ENCODE results near the gene DNAI2. TPM values are rescaled to one million over a fixed set of nuclear protein-coding genes. Genes with fewer than 3 reads are reported as not detected.

Gene DNAI2
- total and polyA plus RNA-seq, 8 donors, result not detected

DNA sequence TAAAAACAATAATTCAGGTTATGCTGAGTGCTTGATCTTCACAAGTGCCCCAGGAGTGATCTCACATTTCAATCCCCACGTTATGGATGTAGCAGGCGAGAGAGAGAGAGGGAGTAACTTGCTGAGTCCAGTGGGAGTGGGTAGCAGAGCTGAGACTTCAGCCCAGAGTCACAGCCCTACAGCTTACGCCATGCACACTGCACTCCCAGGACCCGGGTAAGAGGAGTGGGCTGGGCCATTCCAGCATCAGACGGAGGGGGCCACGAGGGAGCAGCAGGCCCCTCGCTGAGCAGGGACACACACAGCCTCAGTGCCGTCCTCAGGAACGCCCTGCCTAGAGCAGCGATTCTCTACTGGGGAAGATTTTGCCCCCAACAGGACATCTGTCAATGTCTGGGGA lies 42.2 kb downstream of the DNAI2 start:
- no peaks in the 10 kb centered on the region for H3K4me1 ChIP-seq
- WGBS, 5 donors, result 42 to 59% (median 48%) methylated on average over 6 to 10 of the region's 10 CpGs
- TF ChIP-seq POLR2A (IDR thresholded peaks at IDR 0.05), result no peak
- TF ChIP-seq, protein P1, sequence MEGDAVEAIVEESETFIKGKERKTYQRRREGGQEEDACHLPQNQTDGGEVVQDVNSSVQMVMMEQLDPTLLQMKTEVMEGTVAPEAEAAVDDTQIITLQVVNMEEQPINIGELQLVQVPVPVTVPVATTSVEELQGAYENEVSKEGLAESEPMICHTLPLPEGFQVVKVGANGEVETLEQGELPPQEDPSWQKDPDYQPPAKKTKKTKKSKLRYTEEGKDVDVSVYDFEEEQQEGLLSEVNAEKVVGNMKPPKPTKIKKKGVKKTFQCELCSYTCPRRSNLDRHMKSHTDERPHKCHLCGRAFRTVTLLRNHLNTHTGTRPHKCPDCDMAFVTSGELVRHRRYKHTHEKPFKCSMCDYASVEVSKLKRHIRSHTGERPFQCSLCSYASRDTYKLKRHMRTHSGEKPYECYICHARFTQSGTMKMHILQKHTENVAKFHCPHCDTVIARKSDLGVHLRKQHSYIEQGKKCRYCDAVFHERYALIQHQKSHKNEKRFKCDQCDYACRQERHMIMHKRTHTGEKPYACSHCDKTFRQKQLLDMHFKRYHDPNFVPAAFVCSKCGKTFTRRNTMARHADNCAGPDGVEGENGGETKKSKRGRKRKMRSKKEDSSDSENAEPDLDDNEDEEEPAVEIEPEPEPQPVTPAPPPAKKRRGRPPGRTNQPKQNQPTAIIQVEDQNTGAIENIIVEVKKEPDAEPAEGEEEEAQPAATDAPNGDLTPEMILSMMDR (IDR thresholded peaks at IDR 0.05), result no peak
- H3K9me3 ChIP-seq, result peaks cover 0 to 4% (median 0%) of the 10 kb centered on the region in 4 donors
- H3K4me3 ChIP-seq, result no peak overlapping the region
- H3K36me3 ChIP-seq, result no peaks in the 10 kb centered on the region
- no peaks in the 10 kb centered on the region for H3K27me3 ChIP-seq
- H3K27ac ChIP-seq, result no peak overlapping the region
- DNase-seq, result no peak
- intact Hi-C loops (cut with DNase I; ENCODE audit: low total_unique reads), result no loop called here

DNA sequence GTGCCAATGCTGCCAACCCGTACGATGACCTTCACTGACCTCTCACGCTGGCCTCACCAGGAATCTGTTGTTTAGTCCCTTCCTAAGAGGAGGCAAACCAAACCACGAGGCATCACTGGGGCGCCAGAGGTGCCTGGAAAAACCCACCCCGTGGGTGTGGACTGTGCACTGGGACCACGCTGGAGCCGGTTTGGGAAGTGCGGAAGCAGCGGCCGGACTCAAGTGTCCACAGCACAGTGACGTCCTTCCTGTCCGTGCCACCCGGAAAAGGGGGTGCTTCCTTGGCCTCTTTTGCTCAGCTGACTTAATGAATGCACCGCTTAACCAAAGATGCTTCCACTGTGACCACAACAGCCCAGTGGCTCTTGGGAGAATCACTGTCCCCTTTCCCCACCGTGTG lies 43.0 kb downstream of the DNAI2 start:
- H3K36me3 ChIP-seq, result no peaks in the 10 kb centered on the region
- TF ChIP-seq POLR2AphosphoS5 (IDR thresholded peaks at IDR 0.05) (no peak), EP300 (IDR thresholded peaks at IDR 0.05) (no peak), POLR2A (IDR thresholded peaks at IDR 0.05) (no peak)
- TF ChIP-seq, protein P1 (IDR thresholded peaks at IDR 0.05), result no peak
- H3K27ac ChIP-seq, result peak overlapping the region in 1 of 5 donors; percentile 28
- 67 to 73% (median 70%) methylated on average over 13 to 16 of the region's 16 CpGs for WGBS, 5 donors
- intact Hi-C loops (cut with DNase I; ENCODE audit: low total_unique reads), result no loop called here
- H3K4me3 ChIP-seq, result no peak overlapping the region
- no peaks in the 10 kb centered on the region for H3K4me1 ChIP-seq
- H3K27me3 ChIP-seq, result peaks cover 0 to 5% (median 0%) of the 10 kb centered on the region in 3 donors
- peaks cover 0 to 2% (median 0%) of the 10 kb centered on the region in 4 donors for H3K9me3 ChIP-seq
- no peak for DNase-seq

DNA sequence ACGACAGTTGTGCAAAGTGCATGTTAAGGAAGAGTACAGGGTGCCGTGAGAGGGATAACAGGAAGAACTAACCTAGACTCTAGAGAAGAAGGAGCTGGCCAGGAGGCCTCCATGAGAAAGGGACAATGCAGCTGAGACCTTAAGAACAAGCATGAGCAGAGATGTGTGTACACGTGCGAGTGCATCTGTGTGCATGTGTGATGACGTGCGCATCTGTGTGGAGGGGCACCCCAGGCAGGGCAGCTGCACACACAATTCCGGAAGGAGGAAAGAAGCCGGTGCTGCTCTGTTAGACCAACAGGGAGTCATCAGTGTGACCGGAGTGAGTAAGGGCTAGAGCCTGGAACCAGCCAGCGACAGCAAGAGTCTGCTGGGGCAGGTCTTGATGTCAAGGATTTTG lies 44.4 kb downstream of the DNAI2 start:
- WGBS, 5 donors, result 85 to 93% (median 87%) methylated on average over 10 of the region's 10 CpGs
- Histone ChIP-seq H3K27me3 (peaks cover 0 to 8% (median 0%) of the 10 kb centered on the region in 3 donors), H3K27ac (no peak overlapping the region), H3K9me3 (no peaks in the 10 kb centered on the region), H3K4me1 (no peaks in the 10 kb centered on the region), H3K4me3 (no peak overlapping the region), H3K36me3 (no peaks in the 10 kb centered on the region)
- TF ChIP-seq POLR2A (IDR thresholded peaks at IDR 0.05), result no peak
- TF ChIP-seq, protein P1 (IDR thresholded peaks at IDR 0.05), result no peak
- TF ChIP-seq EP300 (IDR thresholded peaks at IDR 0.05), result no peak
- TF ChIP-seq POLR2AphosphoS5 (IDR thresholded peaks at IDR 0.05), result no peak
- DNase-seq, result no peak
- intact Hi-C loops (cut with DNase I; ENCODE audit: low total_unique reads), result no loop called here

DNA sequence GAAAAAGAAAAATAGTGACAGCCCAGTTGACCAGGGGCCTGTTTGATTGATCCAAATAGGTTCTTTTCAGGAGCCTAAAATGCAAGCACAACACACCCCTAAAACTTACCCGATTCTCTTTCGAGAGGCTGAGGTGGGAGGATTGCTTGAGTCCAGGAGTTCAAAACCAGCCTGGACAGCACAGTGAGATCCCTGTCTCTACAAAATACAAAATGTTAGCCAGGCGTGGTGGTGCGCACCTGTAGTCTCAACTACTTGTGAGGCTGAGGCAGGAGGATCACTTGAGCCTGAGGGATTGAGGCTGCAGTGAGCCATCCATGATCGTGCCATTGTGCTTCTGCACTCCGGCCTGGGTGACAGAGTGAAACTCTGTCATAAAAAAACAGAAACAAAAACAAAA lies 50.5 kb downstream of the DNAI2 start:
- 79 to 97% (median 89%) methylated on average over 6 of the region's 6 CpGs for WGBS, 5 donors

More for the DNA sequence above, 50.5 kb downstream of the DNAI2 start:
- no peak for DNase-seq
- Histone ChIP-seq H3K4me1 (peaks cover 14 to 24% (median 18%) of the 10 kb centered on the region in 4 donors), H3K27me3 (peaks cover 0 to 48% (median 25%) of the 10 kb centered on the region in 3 donors), H3K9me3 (no peaks in the 10 kb centered on the region), H3K36me3 (no peaks in the 10 kb centered on the region), H3K4me3 (no peak overlapping the region), H3K27ac (no peak overlapping the region)
- TF ChIP-seq EP300 (IDR thresholded peaks at IDR 0.05) (no peak), POLR2AphosphoS5 (IDR thresholded peaks at IDR 0.05) (no peak), POLR2A (IDR thresholded peaks at IDR 0.05) (no peak)
- TF ChIP-seq, protein P1 (IDR thresholded peaks at IDR 0.05), result no peak
- intact Hi-C loops (cut with DNase I; ENCODE audit: low total_unique reads), result no loop called here

Measured in stomach (tissue), 9 donors.